Measurements from ENCODE around the gene PIGR. TPM values are rescaled to one million over a fixed set of nuclear protein-coding genes. Genes with fewer than 3 reads are reported as not detected.

Gene PIGR
- polyA plus RNA-seq, 1 donor (not counting 4 experiments of a cell fraction or from before 2014, with no cell fraction given) = 0.01 TPM

DNA sequence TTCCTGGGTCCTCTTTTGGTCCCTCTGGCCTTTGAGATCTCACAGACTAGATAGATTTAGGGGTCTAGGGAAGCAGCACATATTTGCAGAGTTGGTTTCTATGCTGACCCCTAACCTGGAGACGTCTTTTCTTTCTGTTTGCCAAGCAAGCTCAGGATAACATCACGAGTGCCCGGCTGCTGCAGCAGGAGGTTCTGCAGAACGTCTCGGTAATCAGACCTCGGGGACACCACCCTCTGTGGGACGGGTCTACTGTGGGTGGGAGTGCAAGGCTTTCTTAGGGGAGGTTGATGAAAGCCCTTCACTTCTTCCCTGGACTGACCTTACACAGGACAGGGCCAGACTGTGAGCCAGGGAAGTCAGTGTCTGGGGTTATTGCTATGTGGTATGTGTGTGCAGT lies 46.1 kb downstream of the PIGR start:
- H3K9me3 ChIP-seq (ENCODE audit: control insufficient read depth, low read depth, low read length) = no peaks in the 10 kb centered on the region
- H3K9me1 ChIP-seq (ENCODE audit: control insufficient read depth, extremely low read depth, insufficient read depth, low read length) = no peaks in the 10 kb centered on the region
- H4K20me1 ChIP-seq (ENCODE audit: control insufficient read depth, extremely low read depth, insufficient read depth, low read length) = no peaks in the 10 kb centered on the region
- H2AFZ ChIP-seq (ENCODE audit: control insufficient read depth, low read length) = no peak overlapping the region
- H3K27ac ChIP-seq (ENCODE audit: control insufficient read depth, insufficient read depth, low read length) = no peak overlapping the region
- no peak for FAIRE-seq
- no peak overlapping the region for H3K4me2 ChIP-seq (ENCODE audit: control insufficient read depth, extremely low read depth, insufficient read depth, low read depth, low read length)
- no peak for DNase-seq (ENCODE audit: low read depth, low spot score)
- TF ChIP-seq CTCF (optimal IDR thresholded peaks at IDR 0.05 in 1 of 3, IDR thresholded peaks at IDR 0.05 in 1 of 3, conservative IDR thresholded peaks at IDR 0.05 in 1 of 3; ENCODE audit: extremely low read depth in 1 of 3, insufficient read depth in 2 of 3, low read length in 3 of 3) = no peak
- no peak for TF ChIP-seq EZH2 (IDR thresholded peaks at IDR 0.05; ENCODE audit: low read length)
- dilution Hi-C loops (cut with MboI; ENCODE audit: extremely low pct_ligation_motif_present, low sequenced_read_pairs) = no loop called here
- no peaks in the 10 kb centered on the region for H3K79me2 ChIP-seq (ENCODE audit: control insufficient read depth, insufficient read depth, low read length)
- H3K4me3 ChIP-seq (ENCODE audit: control insufficient read depth in 2 of 3, extremely low read depth in 1 of 3, insufficient read depth in 2 of 3, low read depth in 1 of 3, low read length in 3 of 3) = no peak overlapping the region
- peaks cover 52% of the 10 kb centered on the region for H3K4me1 ChIP-seq (ENCODE audit: control insufficient read depth, extremely low read depth, insufficient read depth, low read length)
- H3K27me3 ChIP-seq (ENCODE audit: control insufficient read depth, extremely low read depth, insufficient read depth, low read length) = no peaks in the 10 kb centered on the region
- peaks cover 0 to 11% of the 10 kb centered on the region in 2 experiments for H3K36me3 ChIP-seq (ENCODE audit: control insufficient read depth in 2 of 2, extremely low read depth in 1 of 2, insufficient read depth in 2 of 2, low read length in 2 of 2)
- no peak overlapping the region for H3K9ac ChIP-seq (ENCODE audit: control insufficient read depth, extremely low read depth, insufficient read depth, low read length)

DNA sequence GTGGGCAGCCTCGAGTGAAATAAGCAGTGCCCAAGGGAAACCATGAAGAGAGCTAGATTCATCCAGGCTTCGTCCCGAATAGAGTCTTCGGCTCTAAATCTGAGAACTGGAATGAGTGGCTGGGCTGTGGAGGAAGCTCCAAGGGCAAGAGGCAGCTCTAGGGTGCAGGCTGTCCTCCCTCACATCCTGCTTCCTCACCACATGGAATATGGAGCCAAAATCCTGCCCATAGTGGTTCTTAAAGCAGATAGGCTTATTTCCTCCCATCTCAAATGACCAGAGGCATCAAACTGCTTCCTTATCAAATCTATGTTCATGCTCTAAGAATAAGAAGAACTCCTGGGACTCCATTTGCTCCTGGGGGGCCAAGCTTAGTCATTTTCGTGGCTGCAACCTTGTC lies 46.5 kb downstream of the PIGR start:
- Histone ChIP-seq H3K4me1 (ENCODE audit: control insufficient read depth, extremely low read depth, insufficient read depth, low read length) (peaks cover 52% of the 10 kb centered on the region), H3K9me3 (ENCODE audit: control insufficient read depth, low read depth, low read length) (no peaks in the 10 kb centered on the region), H3K4me3 (ENCODE audit: control insufficient read depth in 2 of 3, extremely low read depth in 1 of 3, insufficient read depth in 2 of 3, low read depth in 1 of 3, low read length in 3 of 3) (no peak overlapping the region), H3K9ac (ENCODE audit: control insufficient read depth, extremely low read depth, insufficient read depth, low read length) (no peak overlapping the region), H2AFZ (ENCODE audit: control insufficient read depth, low read length) (no peak overlapping the region), H3K79me2 (ENCODE audit: control insufficient read depth, insufficient read depth, low read length) (no peaks in the 10 kb centered on the region), H3K36me3 (ENCODE audit: control insufficient read depth in 2 of 2, extremely low read depth in 1 of 2, insufficient read depth in 2 of 2, low read length in 2 of 2) (peaks cover 0 to 9% of the 10 kb centered on the region in 2 experiments), H3K27me3 (ENCODE audit: control insufficient read depth, extremely low read depth, insufficient read depth, low read length) (no peaks in the 10 kb centered on the region), H3K27ac (ENCODE audit: control insufficient read depth, insufficient read depth, low read length) (no peak overlapping the region), H3K4me2 (ENCODE audit: control insufficient read depth, extremely low read depth, insufficient read depth, low read depth, low read length) (no peak overlapping the region), H4K20me1 (ENCODE audit: control insufficient read depth, extremely low read depth, insufficient read depth, low read length) (no peaks in the 10 kb centered on the region), H3K9me1 (ENCODE audit: control insufficient read depth, extremely low read depth, insufficient read depth, low read length) (no peaks in the 10 kb centered on the region)
- DNase-seq (ENCODE audit: low read depth, low spot score) = no peak
- TF ChIP-seq EZH2 (IDR thresholded peaks at IDR 0.05; ENCODE audit: low read length) (no peak), CTCF (optimal IDR thresholded peaks at IDR 0.05 in 1 of 3, IDR thresholded peaks at IDR 0.05 in 1 of 3, conservative IDR thresholded peaks at IDR 0.05 in 1 of 3; ENCODE audit: extremely low read depth in 1 of 3, insufficient read depth in 2 of 3, low read length in 3 of 3) (no peak)
- dilution Hi-C loops (cut with MboI; ENCODE audit: extremely low pct_ligation_motif_present, low sequenced_read_pairs) = no loop called here
- FAIRE-seq = no peak

All from keratinocyte (primary cell).